Left kidney (tissue), 2 donors: ENCODE data around the gene MYO7A. TPM values are rescaled to one million over a fixed set of nuclear protein-coding genes. Genes with fewer than 3 reads are reported as not detected.

ENCODE experiments used
- DNase-seq: peaks from one replicate; pipeline ENCODE4 v3.0.0-alpha.2; 2013
- polyA plus RNA-seq: library from polyadenylated mRNA; unstranded; fragments of 120-200 nt; gene quantifications from one replicate; pipeline ENCODE4 v1.2.1, GENCODE V29; 2013; ENCODE audit not compliant: insufficient read length

Gene MYO7A
- polyA plus RNA-seq, 1 donor, result 3.7 TPM

GRCh38 chr11:77200351-77201268, 72.6 kb downstream of the MYO7A start:
- no peak for DNase-seq

- no peak for DNase-seq
Observed at GRCh38 chr11:77201370-77201769, 73.3 kb downstream of the MYO7A start.

- no peak for DNase-seq
Observed at GRCh38 chr11:77201991-77202841, 74.2 kb downstream of the MYO7A start.

- no peak for DNase-seq
Observed at GRCh38 chr11:77202941-77203900, 75.2 kb downstream of the MYO7A start.

GRCh38 chr11:77203901-77204753, 76.1 kb downstream of the MYO7A start:
- no peak for DNase-seq

GRCh38 chr11:77204754-77205466, 76.9 kb downstream of the MYO7A start:
- DNase-seq, result no peak

GRCh38 chr11:77205467-77206263, 77.6 kb downstream of the MYO7A start:
- no peak for DNase-seq

- DNase-seq, result no peak
Observed at GRCh38 chr11:77206264-77207018, 78.4 kb downstream of the MYO7A start.

- no peak for DNase-seq
Observed at GRCh38 chr11:77207019-77207485, 79.0 kb downstream of the MYO7A start.

GRCh38 chr11:77207618-77208313, 79.7 kb downstream of the MYO7A start:
- no peak for DNase-seq

- DNase-seq, result no peak
Observed at GRCh38 chr11:77208535-77208934, 80.5 kb downstream of the MYO7A start.

GRCh38 chr11:77209663-77210062, 81.6 kb downstream of the MYO7A start:
- no peak for DNase-seq

- DNase-seq, result no peak
Observed at GRCh38 chr11:77211040-77211451, 83.0 kb downstream of the MYO7A start.

- no peak for DNase-seq
Observed at GRCh38 chr11:77211594-77212251, 83.7 kb downstream of the MYO7A start.

GRCh38 chr11:77212314-77213007, 84.4 kb downstream of the MYO7A start:
- no peak for DNase-seq

- no peak for DNase-seq
Observed at GRCh38 chr11:77213029-77213579, 85.1 kb downstream of the MYO7A start.
